HepG2 (cell line): ENCODE results near the gene CALD1. TPM values are rescaled to one million over a fixed set of nuclear protein-coding genes. Genes with fewer than 3 reads are reported as not detected.

Experiments
- AKAP8 ChIP-seq: sonication (generic); formaldehyde crosslinking; IDR thresholded peaks from 2 replicates; pipeline ENCODE4 v1.5.1; 2020; ENCODE audit warnings: mild to moderate bottlenecking, missing genetic modification reagents
- ARNT2 ChIP-seq: sonication (generic); formaldehyde crosslinking; IDR thresholded peaks from 2 replicates; pipeline ENCODE4 v1.8.0; 2022; ENCODE audit warnings: mild to moderate bottlenecking, low read depth, missing genetic modification reagents, moderate library complexity
- CREB1 ChIP-seq, 2 experiments: fragments of 450-650 bp in 1 of 2; IDR thresholded peaks; 2 replicates each; pipeline ENCODE4 v1.6.1; 2016 to 2017; ENCODE audit warnings: control low read depth in 1 of 2, mild to moderate bottlenecking in 1 of 2, missing compliant biosample characterization in 1 of 2, missing genetic modification characterization in 1 of 2
- FOXK1 ChIP-seq: sonication (generic); formaldehyde crosslinking; IDR thresholded peaks from 2 replicates; pipeline ENCODE4 v1.4.0; 2020; ENCODE audit warnings: low read depth, missing genetic modification reagents, borderline replicate concordance
- GZF1 ChIP-seq: sonication (generic); formaldehyde crosslinking; IDR thresholded peaks from 2 replicates; pipeline ENCODE4 v1.5.1; 2020; ENCODE audit warnings: mild to moderate bottlenecking, missing genetic modification reagents
- HMGXB4 ChIP-seq, 2 experiments: sonication (generic) in 1 of 2; formaldehyde crosslinking in 1 of 2; IDR thresholded peaks; 2 replicates each; pipeline versions ENCODE4 v1.4.0 to v1.6.1; 2018 to 2020; ENCODE audit warnings: missing genetic modification reagents in 2 of 2, borderline replicate concordance in 1 of 2, low read depth in 1 of 2, mild to moderate bottlenecking in 1 of 2, missing biosample characterization in 1 of 2
- HNF4A ChIP-seq: sonication (generic); formaldehyde crosslinking; IDR thresholded peaks from 2 replicates; pipeline ENCODE4 v1.4.0; 2020; ENCODE audit warnings: missing genetic modification reagents
- ISL2 ChIP-seq: sonication (generic); formaldehyde crosslinking; IDR thresholded peaks from 2 replicates; pipeline ENCODE4 v1.5.0; 2020; ENCODE audit warnings: missing genetic modification reagents
- JUND ChIP-seq: sonication (generic); formaldehyde crosslinking; IDR thresholded peaks from 2 replicates; pipeline ENCODE4 v1.8.0; 2022; ENCODE audit warnings: mild to moderate bottlenecking, missing genetic modification reagents
- KLF11 ChIP-seq: IDR thresholded peaks from 2 replicates; pipeline ENCODE4 v1.6.1; 2016; ENCODE audit warnings: missing compliant biosample characterization
- MAFF ChIP-seq: IDR thresholded peaks from 2 replicates; pipeline ENCODE4 v1.6.1; 2011; ENCODE audit warnings: low read depth, low read length, improper control_type of control experiment
- NR2F2 ChIP-seq: IDR thresholded peaks from 2 replicates; pipeline ENCODE4 v1.6.1; 2012; ENCODE audit warnings: low read depth, inconsistent platforms, borderline replicate concordance
- PBX2 ChIP-seq: IDR thresholded peaks from 2 replicates; pipeline ENCODE4 v1.6.1; 2016; ENCODE audit warnings: control low read depth
- PRPF4 ChIP-seq: fragments of 200-400 bp; formaldehyde crosslinking; IDR thresholded peaks from 2 replicates; pipeline ENCODE4 v1.6.1; 2016; ENCODE audit warnings: low read length, low read depth; ENCODE audit not compliant: poor library complexity, severe bottlenecking
- SAP130 ChIP-seq: IDR thresholded peaks from 2 replicates; pipeline ENCODE4 v1.6.1; 2016; ENCODE audit warnings: low read depth
- SNAI1 ChIP-seq: sonication (generic); formaldehyde crosslinking; IDR thresholded peaks from 2 replicates; pipeline ENCODE4 v1.5.0; 2020; ENCODE audit warnings: mild to moderate bottlenecking, missing genetic modification reagents, borderline replicate concordance
- ZBTB44 ChIP-seq: sonication (generic); formaldehyde crosslinking; IDR thresholded peaks from 2 replicates; pipeline ENCODE4 v1.4.0; 2020; ENCODE audit warnings: missing genetic modification reagents
- ZKSCAN1 ChIP-seq: fragments of 150-350 bp; IDR thresholded peaks from 2 replicates; pipeline ENCODE4 v1.6.1; 2014; ENCODE audit warnings: low read length
- ZNF253 ChIP-seq: sonication (generic); formaldehyde crosslinking; IDR thresholded peaks from 2 replicates; pipeline ENCODE4 v1.8.0; 2022; ENCODE audit warnings: mild to moderate bottlenecking, missing genetic modification reagents, borderline replicate concordance
- ZNF484 ChIP-seq: sonication (generic); formaldehyde crosslinking; IDR thresholded peaks from 2 replicates; pipeline ENCODE4 v1.5.1; 2020; ENCODE audit warnings: mild to moderate bottlenecking, low read depth, missing genetic modification reagents, borderline replicate concordance
- ZNF598 ChIP-seq: sonication (generic); formaldehyde crosslinking; IDR thresholded peaks from 2 replicates; pipeline ENCODE4 v1.5.1; 2020; ENCODE audit warnings: mild to moderate bottlenecking, missing genetic modification reagents, borderline replicate concordance
- ZNF615 ChIP-seq: sonication (generic); formaldehyde crosslinking; IDR thresholded peaks from 2 replicates; pipeline ENCODE4 v1.5.0; 2020; ENCODE audit warnings: mild to moderate bottlenecking, missing genetic modification reagents, borderline replicate concordance
- ZNF841 ChIP-seq: sonication (generic); formaldehyde crosslinking; IDR thresholded peaks from 2 replicates; pipeline ENCODE4 v1.8.1; 2023; ENCODE audit warnings: missing genetic modification reagents, borderline replicate concordance
- polyA plus RNA-seq, 8 experiments: library from polyadenylated mRNA; depleted of rRNA in 3 of 8; stranded (reverse) in 7 of 8; unstranded in 1 of 8; fragments of >200 nt; fragmentation: Illumina TruSeq in 4 of 8; extraction: Trizol in 4 of 8; gene quantifications; 2 replicates each; pipeline versions ENCODE4 v1.2.1 to v1.2.3, GENCODE V29; 2011 to 2016; ENCODE audit warnings: low read depth in 4 of 8, missing spikeins in 1 of 8, mixed read lengths in 1 of 8; ENCODE audit not compliant: insufficient read depth in 1 of 8
- total RNA-seq, 5 experiments: library from RNA; depleted of rRNA; stranded (reverse); fragments of >200 nt; fragmentation: Illumina TruSeq; extraction: Trizol; gene quantifications; 2 replicates each; pipeline ENCODE4 v1.2.3, GENCODE V29; 2016; ENCODE audit warnings: low read depth in 1 of 5
- TF ChIP-seq, protein P1 (sequence below): sonication (generic); formaldehyde crosslinking; IDR thresholded peaks from 2 replicates; pipeline ENCODE4 v1.8.1; 2023; ENCODE audit warnings: mild to moderate bottlenecking, missing genetic modification reagents

CALD1 gene
- total and polyA plus RNA-seq, 2 of the 13 experiments (the other 11 are each of a cell fraction or from before 2014, with no cell fraction given) = 53.0 to 112 TPM

GRCh38 chr7:134901389-134902020 is 122.1 kb downstream of the CALD1 start (continued):
- TF ChIP-seq AKAP8 (CRISPR knock-in tag) = 0 out of 2 replicates have a peak, but pooled peaks have one; percentile 39
- TF ChIP-seq HMGXB4 (CRISPR knock-in tag; IDR thresholded peaks at IDR 0.05; ENCODE audit: borderline replicate concordance in 1 of 2, low read depth in 1 of 2) = no peak; a peak in 1 of 4 replicates
- no peak for TF ChIP-seq PBX2 (CRISPR knock-in tag)
- TF ChIP-seq CREB1 (IDR thresholded peaks at IDR 0.05) = peak; percentile 37; the same call in 1 of the 2 replicates
- peak; percentile 77 for TF ChIP-seq CREB1 (CRISPR knock-in tag; IDR thresholded peaks at IDR 0.05)
- no peak for TF ChIP-seq ZNF253 (CRISPR knock-in tag)
- TF ChIP-seq ZKSCAN1 = no peak
- TF ChIP-seq ARNT2 = no peak
- no peak for TF ChIP-seq ISL2 (CRISPR knock-in tag)
- TF ChIP-seq ZNF841 (CRISPR knock-in tag) = no peak
- TF ChIP-seq ZBTB44 (CRISPR knock-in tag) = no peak
- peak; percentile 90 for TF ChIP-seq JUND
- no peak for TF ChIP-seq ZNF615 (CRISPR knock-in tag)
- 0 out of 2 replicates have a peak, but pooled peaks have one; percentile 77 for TF ChIP-seq GZF1 (CRISPR knock-in tag)
- 0 out of 2 replicates have a peak, but pooled peaks have one; percentile 28 for TF ChIP-seq KLF11 (CRISPR knock-in tag)
- TF ChIP-seq, protein P1, sequence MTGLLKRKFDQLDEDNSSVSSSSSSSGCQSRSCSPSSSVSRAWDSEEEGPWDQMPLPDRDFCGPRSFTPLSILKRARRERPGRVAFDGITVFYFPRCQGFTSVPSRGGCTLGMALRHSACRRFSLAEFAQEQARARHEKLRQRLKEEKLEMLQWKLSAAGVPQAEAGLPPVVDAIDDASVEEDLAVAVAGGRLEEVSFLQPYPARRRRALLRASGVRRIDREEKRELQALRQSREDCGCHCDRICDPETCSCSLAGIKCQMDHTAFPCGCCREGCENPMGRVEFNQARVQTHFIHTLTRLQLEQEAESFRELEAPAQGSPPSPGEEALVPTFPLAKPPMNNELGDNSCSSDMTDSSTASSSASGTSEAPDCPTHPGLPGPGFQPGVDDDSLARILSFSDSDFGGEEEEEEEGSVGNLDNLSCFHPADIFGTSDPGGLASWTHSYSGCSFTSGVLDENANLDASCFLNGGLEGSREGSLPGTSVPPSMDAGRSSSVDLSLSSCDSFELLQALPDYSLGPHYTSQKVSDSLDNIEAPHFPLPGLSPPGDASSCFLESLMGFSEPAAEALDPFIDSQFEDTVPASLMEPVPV (CRISPR knock-in tag) = no peak
- TF ChIP-seq ZNF484 (CRISPR knock-in tag) = no peak
- TF ChIP-seq PRPF4 = no peak
- TF ChIP-seq SNAI1 (CRISPR knock-in tag) = no peak
- TF ChIP-seq MAFF = peak; percentile 52; the same call in 1 of the 2 replicates
- TF ChIP-seq NR2F2 = peak; percentile 70; the same call in 1 of the 2 replicates
- peak; percentile 79 for TF ChIP-seq SAP130
- TF ChIP-seq HNF4A (CRISPR knock-in tag) = peak; percentile 94
- no peak for TF ChIP-seq ZNF598 (CRISPR knock-in tag)
- peak; percentile 71; the same call in 1 of the 2 replicates for TF ChIP-seq FOXK1 (CRISPR knock-in tag)
